OCI-LY1 (cell line): ENCODE data around the gene SHROOM4.

Source experiments
- H2AFZ ChIP-seq: fragments of 200-600 bp; sonication (generic), shearing (Covaris generic); 2 replicates; pipeline ENCODE4 v1.6.0; 2014; ENCODE audit warnings: antibody characterized with exemption, mild to moderate bottlenecking, low read length
- H3F3A ChIP-seq: fragments of 200-600 bp; sonication (generic), shearing (Covaris generic); 2 replicates; pipeline ENCODE4 v1.6.0; 2014; ENCODE audit warnings: mild to moderate bottlenecking, antibody characterized with exemption, low read length, moderate library complexity; ENCODE audit not compliant: insufficient read depth
- H3K27ac ChIP-seq: fragments of 200-600 bp; sonication (generic); 2 replicates; pipeline ENCODE4 v1.5.1; 2014; ENCODE audit warnings: low read length, mixed run types, mild to moderate bottlenecking, low read depth; ENCODE audit not compliant: poor library complexity, severe bottlenecking
- H3K27me3 ChIP-seq: fragments of 200-600 bp; sonication (generic); 2 replicates; pipeline ENCODE4 v1.6.0; 2014; ENCODE audit warnings: antibody characterized with exemption, mild to moderate bottlenecking, low read length, moderate library complexity; ENCODE audit not compliant: insufficient read depth
- H3K36me3 ChIP-seq: fragments of 200-600 bp; sonication (generic); 2 replicates; pipeline ENCODE4 v1.6.1; 2014; ENCODE audit warnings: mild to moderate bottlenecking, antibody characterized with exemption, low read length, moderate library complexity, mixed read lengths; ENCODE audit not compliant: insufficient read depth
- H3K4me1 ChIP-seq: fragments of 200-600 bp; sonication (generic); 2 replicates; pipeline ENCODE4 v1.5.1; 2014; ENCODE audit warnings: mild to moderate bottlenecking, low read length, moderate library complexity; ENCODE audit not compliant: insufficient read depth, severe bottlenecking
- H3K4me2 ChIP-seq: fragments of 200-600 bp; sonication (generic), shearing (Covaris generic); 2 replicates; pipeline ENCODE4 v1.6.1; 2014; ENCODE audit warnings: low read length
- H3K4me3 ChIP-seq: fragments of 200-600 bp; sonication (generic); 2 replicates; pipeline ENCODE4 v1.5.1; 2014; ENCODE audit warnings: low read length, low read depth, mild to moderate bottlenecking, mixed read lengths; ENCODE audit not compliant: poor library complexity, severe bottlenecking
- H3K79me2 ChIP-seq: fragments of 200-600 bp; shearing (Covaris generic); 2 replicates; pipeline ENCODE4 v1.6.1; 2016; ENCODE audit warnings: mixed run types, low read length, mixed read lengths; ENCODE audit not compliant: insufficient read depth
- H3K9ac ChIP-seq: fragments of 200-600 bp; sonication (generic), shearing (Covaris generic); 2 replicates; pipeline ENCODE4 v1.6.1; 2014; ENCODE audit warnings: mild to moderate bottlenecking, low read length, mixed read lengths
- H3K9me2 ChIP-seq: fragments of 200-600 bp; sonication (generic), shearing (Covaris generic); 2 replicates; pipeline ENCODE4 v1.6.1; 2014; ENCODE audit warnings: low read depth, mild to moderate bottlenecking, low read length, mixed read lengths
- H3K9me3 ChIP-seq: fragments of 200-600 bp; shearing (Covaris generic); 2 replicates; pipeline ENCODE4 v1.6.1; 2014; ENCODE audit warnings: low read length, mixed read lengths
- H4K20me1 ChIP-seq: fragments of 200-600 bp; sonication (generic), shearing (Covaris generic); 2 replicates; pipeline ENCODE4 v1.6.0; 2016; ENCODE audit warnings: mild to moderate bottlenecking, low read length; ENCODE audit not compliant: insufficient read depth
- EZH2 ChIP-seq: fragments of 200-600 bp; sonication (generic), shearing (Covaris generic); IDR thresholded peaks from 2 replicates; pipeline ENCODE4 v1.8.0; 2017; ENCODE audit warnings: borderline replicate concordance, mixed run types, mild to moderate bottlenecking, antibody characterized with exemption, low read length, moderate library complexity, mixed read lengths
- TF ChIP-seq, protein P1 (sequence below): fragments of 200-600 bp; sonication (generic), shearing (Covaris generic); IDR thresholded peaks from 2 replicates; pipeline ENCODE4 v1.5.1; 2017; ENCODE audit warnings: mild to moderate bottlenecking, antibody characterized with exemption, low read length, moderate library complexity, mixed read lengths

SHROOM4 gene

DNA sequence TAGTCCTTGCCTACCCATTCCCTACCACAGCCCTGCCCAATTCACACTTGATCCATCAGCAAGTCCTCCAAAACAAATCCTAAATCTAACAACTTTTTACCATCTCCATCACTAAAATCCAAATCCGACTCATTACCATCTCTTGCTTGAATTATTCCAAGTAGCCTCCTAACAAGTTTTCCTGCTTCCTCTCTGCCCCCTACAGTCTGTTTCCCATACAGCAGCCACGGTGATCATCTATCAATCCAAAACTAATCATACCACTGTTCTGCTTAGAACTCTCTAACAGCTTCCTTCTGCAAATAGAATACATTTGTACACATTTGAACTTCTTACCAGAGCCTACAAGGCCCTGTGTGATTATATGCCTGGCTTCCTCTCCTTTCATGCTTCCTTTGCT is 133.0 kb downstream of the SHROOM4 start:
- Histone ChIP-seq H3K4me2 (no peak overlapping the region), H3K9me3 (no peaks in the 10 kb centered on the region), H3K36me3 (no peaks in the 10 kb centered on the region), H3F3A (no peaks in the 10 kb centered on the region), H3K27me3 (no peaks in the 10 kb centered on the region), H3K9me2 (no peaks in the 10 kb centered on the region), H3K4me3 (no peak overlapping the region), H2AFZ (no peak overlapping the region), H4K20me1 (no peaks in the 10 kb centered on the region), H3K4me1 (no peaks in the 10 kb centered on the region), H3K27ac (no peak overlapping the region), H3K79me2 (no peaks in the 10 kb centered on the region), H3K9ac (no peak overlapping the region)
- TF ChIP-seq, protein P1, sequence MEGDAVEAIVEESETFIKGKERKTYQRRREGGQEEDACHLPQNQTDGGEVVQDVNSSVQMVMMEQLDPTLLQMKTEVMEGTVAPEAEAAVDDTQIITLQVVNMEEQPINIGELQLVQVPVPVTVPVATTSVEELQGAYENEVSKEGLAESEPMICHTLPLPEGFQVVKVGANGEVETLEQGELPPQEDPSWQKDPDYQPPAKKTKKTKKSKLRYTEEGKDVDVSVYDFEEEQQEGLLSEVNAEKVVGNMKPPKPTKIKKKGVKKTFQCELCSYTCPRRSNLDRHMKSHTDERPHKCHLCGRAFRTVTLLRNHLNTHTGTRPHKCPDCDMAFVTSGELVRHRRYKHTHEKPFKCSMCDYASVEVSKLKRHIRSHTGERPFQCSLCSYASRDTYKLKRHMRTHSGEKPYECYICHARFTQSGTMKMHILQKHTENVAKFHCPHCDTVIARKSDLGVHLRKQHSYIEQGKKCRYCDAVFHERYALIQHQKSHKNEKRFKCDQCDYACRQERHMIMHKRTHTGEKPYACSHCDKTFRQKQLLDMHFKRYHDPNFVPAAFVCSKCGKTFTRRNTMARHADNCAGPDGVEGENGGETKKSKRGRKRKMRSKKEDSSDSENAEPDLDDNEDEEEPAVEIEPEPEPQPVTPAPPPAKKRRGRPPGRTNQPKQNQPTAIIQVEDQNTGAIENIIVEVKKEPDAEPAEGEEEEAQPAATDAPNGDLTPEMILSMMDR = no peak
- no peak for TF ChIP-seq EZH2

- TF ChIP-seq, protein P1 = no peak
- TF ChIP-seq EZH2 = no peak
- Histone ChIP-seq H3K9me3 (no peaks in the 10 kb centered on the region), H3K4me3 (no peak overlapping the region), H3K4me2 (no peak overlapping the region), H3K36me3 (no peaks in the 10 kb centered on the region), H3K9me2 (no peaks in the 10 kb centered on the region), H3K9ac (no peak overlapping the region), H3K27ac (no peak overlapping the region), H3K79me2 (no peaks in the 10 kb centered on the region), H3F3A (no peaks in the 10 kb centered on the region), H4K20me1 (no peaks in the 10 kb centered on the region), H3K27me3 (no peaks in the 10 kb centered on the region), H2AFZ (no peak overlapping the region), H3K4me1 (no peaks in the 10 kb centered on the region)
Observed at GRCh38 chrX:50677789-50678188, 136.2 kb downstream of the SHROOM4 start.

DNA sequence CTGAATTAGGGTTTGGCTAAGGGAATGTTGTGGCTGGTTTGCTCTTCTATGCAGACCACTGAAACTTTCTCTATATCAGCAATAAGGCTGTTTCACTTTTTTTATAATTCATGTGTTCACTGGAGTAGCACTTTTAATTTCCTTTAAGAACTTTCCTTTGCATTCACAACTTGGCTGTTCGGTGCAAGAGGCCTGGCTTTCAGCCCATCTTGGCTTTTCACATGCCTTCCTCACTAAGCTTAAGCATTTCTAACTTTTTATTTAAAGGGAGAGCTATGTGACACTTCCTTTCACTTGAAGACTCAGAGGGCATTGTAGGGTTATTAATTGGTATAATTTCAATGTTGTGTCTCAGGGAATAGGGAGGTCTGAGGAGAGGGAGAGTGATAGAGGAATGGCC is 142.3 kb downstream of the SHROOM4 start:
- Histone ChIP-seq H3K9me3 (no peaks in the 10 kb centered on the region), H3K36me3 (no peaks in the 10 kb centered on the region), H3K79me2 (no peaks in the 10 kb centered on the region), H3K27ac (no peak overlapping the region), H4K20me1 (no peaks in the 10 kb centered on the region), H3F3A (no peaks in the 10 kb centered on the region), H3K4me1 (no peaks in the 10 kb centered on the region), H3K4me2 (no peak overlapping the region), H3K9me2 (no peaks in the 10 kb centered on the region), H3K4me3 (no peak overlapping the region), H2AFZ (no peak overlapping the region), H3K9ac (no peak overlapping the region), H3K27me3 (no peaks in the 10 kb centered on the region)
- TF ChIP-seq EZH2 = no peak
- TF ChIP-seq, protein P1 = no peak
